Natural killer cell (primary cell): ENCODE measurements around the gene HYLS1. TPM values are rescaled to one million over a fixed set of nuclear protein-coding genes. Genes with fewer than 3 reads are reported as not detected.
"Not testable (repeated sequence)": the region's sequence is repeated elsewhere in the genome, so short reads cannot be mapped to it uniquely, and the experiment has no call there.

Experiments
- ATAC-seq, 3 donors: fragments of 150-1000 bp in 2 of 3; fragments of 200-7000 bp in 1 of 3; cut with Tn5 transposase; 1 replicate in 1 of 3; 2 replicates in 2 of 3; pipeline ENCODE4 v1.10.0; 2021; ENCODE audit warnings: mild to moderate bottlenecking in 2 of 3, moderate library complexity in 2 of 3
- DNase-seq, 2 donors: peaks; one replicate each; pipeline versions ENCODE4 v3.0.0 to v3.0.0-alpha.2; 2013 to 2021; ENCODE audit warnings: mixed read lengths in 1 of 2
- H3K27ac ChIP-seq: one replicate; pipeline ENCODE4 v1.5.1; 2013; ENCODE audit warnings: mild to moderate bottlenecking, low read length
- H3K27me3 ChIP-seq: one replicate; pipeline ENCODE4 v1.6.1; 2013; ENCODE audit warnings: low read length; ENCODE audit not compliant: control insufficient read depth, insufficient read depth
- H3K36me3 ChIP-seq: one replicate; pipeline ENCODE4 v1.6.1; 2013; ENCODE audit warnings: low read length; ENCODE audit not compliant: control insufficient read depth, insufficient read depth
- H3K4me1 ChIP-seq: one replicate; pipeline ENCODE4 v1.6.1; 2013; ENCODE audit warnings: low read length; ENCODE audit not compliant: control insufficient read depth, insufficient read depth
- H3K4me3 ChIP-seq: one replicate; pipeline ENCODE4 v1.5.1; 2013; ENCODE audit warnings: low read length
- H3K9me3 ChIP-seq: one replicate; pipeline ENCODE4 v1.6.1; 2013; ENCODE audit warnings: low read length; ENCODE audit not compliant: control insufficient read depth, insufficient read depth
- H3K27ac Mint-ChIP-seq, 2 donors: one replicate each; pipeline ENCODE4 v1.8.0; 2022; ENCODE audit warnings: mild to moderate bottlenecking in 2 of 2, mixed read lengths in 2 of 2, moderate library complexity in 1 of 2
- H3K27me3 Mint-ChIP-seq, 2 donors: one replicate each; pipeline ENCODE4 v1.8.0; 2022; ENCODE audit warnings: low read depth in 2 of 2, mixed read lengths in 2 of 2
- H3K36me3 Mint-ChIP-seq: one replicate; pipeline ENCODE4 v1.8.0; 2022; ENCODE audit warnings: mixed read lengths
- H3K4me1 Mint-ChIP-seq, 2 donors: one replicate each; pipeline ENCODE4 v1.8.0; 2022; ENCODE audit warnings: mixed read lengths in 2 of 2
- H3K4me3 Mint-ChIP-seq: one replicate; pipeline ENCODE4 v1.8.0; 2022; ENCODE audit warnings: mild to moderate bottlenecking, moderate library complexity, mixed read lengths
- H3K9me3 Mint-ChIP-seq, 2 donors: one replicate each; pipeline ENCODE4 v1.8.0; 2022; ENCODE audit warnings: mixed read lengths in 2 of 2
- CTCF ChIP-seq: fragments of 200-600 bp; IDR thresholded peaks from one replicate; pipeline ENCODE4 v1.8.0; 2022; ENCODE audit warnings: antibody characterized with exemption
- WGBS: methylation state at CpG from one replicate; pipeline ENCODE4 v1.1.7; 2013; ENCODE audit warnings: missing lambda C conversion rate; ENCODE audit not compliant: insufficient coverage; 5-methylcytosine and 5-hydroxymethylcytosine counted together
- intact Hi-C: fragments of 100-400 bp; cut with micrococcal nuclease; formaldehyde crosslinking; loops from one replicate; pipeline ENCODE4 v1.14.2; 2022
- total RNA-seq, 4 donors: library from RNA; stranded (reverse); fragments of 120-200 nt in 1 of 4; gene quantifications; one replicate each; pipeline versions ENCODE4 v1.2.3 to v1.2.4, GENCODE V29; 2013 to 2022

Gene HYLS1
- total RNA-seq = 1 to 10 TPM; 4.4 to 6.8 (median 5.6) TPM
- 9.8 TPM for total RNA-seq (2013)

- TF ChIP-seq CTCF = no peak
- Mint-ChIP-seq H3K36me3 (no peaks in the 10 kb centered on the region), H3K4me3 (peak within 1 kb of the TSS; percentile 96), H3K27me3 (peaks cover 0 to 4% of the 10 kb centered on the region in 2 donors), H3K4me1 (peaks cover 17 to 22% of the 10 kb centered on the region in 2 donors), H3K27ac (peak within 1 kb of the TSS; percentile 94 to 97), H3K9me3 (no peaks in the 10 kb centered on the region)
- Histone ChIP-seq H3K36me3 (peaks cover 11% of the 10 kb centered on the region), H3K9me3 (no peaks in the 10 kb centered on the region), H3K4me3 (peak within 1 kb of the TSS; percentile 90), H3K4me1 (peaks cover 15% of the 10 kb centered on the region), H3K27me3 (no peaks in the 10 kb centered on the region), H3K27ac (peak within 1 kb of the TSS; percentile 95)
- DNase-seq (peak; percentile 98), ATAC-seq (peak; percentile 75 to 91 (median 85))
- intact Hi-C loops = loop anchor here (2.0 to 5.0 kb wide), 5 partner anchors 15 to 935 kb away; partner anchors contain the start of genes CCDC15, CHEK1, FOXRED1 and PUS3
- WGBS = under 1% methylated on average over 90 of the region's 91 CpGs
These were observed at the start of gene HYLS1 for GRCh38 chr11:125887373-125888324. Gene HYLS1, plus strand, starts transcription at chr11:125887668. Its CDS starts 11,701 bp downstream, at chr11:125899369.

DNA sequence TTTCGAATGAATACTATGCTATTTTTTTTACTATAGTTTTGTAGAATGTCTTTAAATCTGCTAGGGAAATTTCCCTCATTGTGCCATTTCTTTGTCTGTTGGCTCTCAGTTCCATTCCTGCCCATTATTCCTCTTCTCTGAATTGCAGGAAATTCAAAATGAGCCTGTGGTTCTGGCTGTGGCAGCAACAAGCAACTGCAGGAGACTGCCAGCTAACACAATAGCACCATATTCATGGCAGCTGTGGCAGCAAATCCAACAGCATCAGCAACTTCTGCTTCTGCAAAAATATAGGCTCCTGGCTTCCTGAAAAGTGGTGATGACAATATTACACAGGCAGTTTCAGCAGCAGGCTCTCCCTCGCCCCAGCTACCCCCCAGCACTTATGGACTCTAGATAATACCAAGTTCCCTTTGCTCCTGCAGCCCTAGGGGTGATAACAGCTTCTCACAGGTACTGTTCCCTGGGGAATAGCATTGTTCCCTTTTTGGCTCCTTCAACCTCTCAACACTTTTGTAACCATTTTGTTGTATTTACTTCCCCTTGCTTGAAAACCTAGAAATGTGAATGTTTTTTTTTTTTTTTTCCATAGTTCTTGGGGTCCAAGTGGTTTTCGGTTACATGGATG lies 45.0 kb upstream of the HYLS1 start:
- WGBS = 46% methylated on average over 2 of the region's 3 CpGs
- no peak for TF ChIP-seq CTCF

DNA sequence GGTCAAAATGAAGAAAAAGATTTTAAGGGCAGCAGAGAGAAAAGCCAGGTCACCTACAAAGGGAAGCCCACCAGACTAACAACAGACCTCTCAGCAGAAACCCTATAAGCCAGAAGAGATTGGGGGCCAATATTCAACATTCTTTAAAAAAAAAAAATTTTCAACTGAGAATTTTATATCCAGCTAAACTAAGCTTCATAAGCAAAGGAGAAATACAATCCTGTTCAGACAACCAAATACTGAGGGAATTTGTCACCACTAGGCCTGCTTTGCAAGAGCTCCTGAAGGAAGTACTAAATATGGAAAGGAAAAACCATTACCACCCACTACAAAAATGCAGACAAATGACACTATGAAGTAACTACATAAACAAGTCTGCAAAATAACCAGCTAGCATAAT lies 41.3 kb upstream of the HYLS1 start:
- Histone ChIP-seq H3K36me3 (no peaks in the 10 kb centered on the region), H3K9me3 (peaks cover 21% of the 10 kb centered on the region), H3K4me3 (no peak overlapping the region), H3K4me1 (no peaks in the 10 kb centered on the region), H3K27me3 (no peaks in the 10 kb centered on the region), H3K27ac (no peak overlapping the region)
- Mint-ChIP-seq H3K4me3 (no peak overlapping the region), H3K27me3 (no peaks in the 10 kb centered on the region), H3K9me3 (peaks cover 10 to 18% of the 10 kb centered on the region in 2 donors), H3K27ac (no peak overlapping the region), H3K4me1 (no peaks in the 10 kb centered on the region), H3K36me3 (peaks cover 7% of the 10 kb centered on the region)
- no peak for TF ChIP-seq CTCF
- DNase-seq = no peak
- intact Hi-C loops = no loop called here
- ATAC-seq = no peak

More for the DNA sequence above, 45.0 kb upstream of the HYLS1 start:
- Mint-ChIP-seq H3K4me3 (no peak overlapping the region), H3K27me3 (peaks cover 4 to 9% of the 10 kb centered on the region in 2 donors), H3K9me3 (peaks cover 6 to 14% of the 10 kb centered on the region in 2 donors), H3K27ac (no peak overlapping the region), H3K36me3 (peaks cover 7% of the 10 kb centered on the region), H3K4me1 (no peaks in the 10 kb centered on the region)
- Histone ChIP-seq H3K27ac (no peak overlapping the region), H3K27me3 (no peaks in the 10 kb centered on the region), H3K4me3 (no peak overlapping the region), H3K9me3 (peaks cover 21% of the 10 kb centered on the region), H3K36me3 (no peaks in the 10 kb centered on the region), H3K4me1 (no peaks in the 10 kb centered on the region)
- intact Hi-C loops = no loop called here
- DNase-seq (no peak), ATAC-seq (no peak)

DNA sequence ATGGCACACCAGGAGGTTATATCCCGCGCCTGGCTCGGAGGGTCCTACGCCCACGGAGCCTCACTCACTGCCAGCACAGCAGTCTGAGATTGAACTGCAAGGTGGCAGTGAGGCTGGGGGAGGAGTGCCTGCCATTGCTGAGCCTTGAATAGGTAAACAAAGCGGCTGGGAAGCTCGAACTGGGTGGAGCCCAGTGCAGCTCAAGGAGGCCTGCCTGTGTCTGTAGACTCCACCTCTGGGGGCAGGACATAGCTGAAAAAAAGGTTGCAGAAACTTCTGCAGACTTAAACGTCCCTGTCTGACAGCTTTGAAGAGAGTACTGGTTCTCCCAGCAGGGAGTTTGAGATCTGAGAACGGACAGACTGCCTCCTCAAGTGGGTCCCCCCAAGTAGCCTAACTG lies 29.8 kb upstream of the HYLS1 start:
- Mint-ChIP-seq H3K36me3 (peaks cover 11% of the 10 kb centered on the region), H3K27me3 (peaks cover 12 to 25% of the 10 kb centered on the region in 2 donors)
- intact Hi-C loops, H3K9me3 ChIP-seq, ATAC-seq, DNase-seq, H3K27me3 ChIP-seq, H3K4me3 Mint-ChIP-seq, H3K4me3 ChIP-seq, H3K9me3 Mint-ChIP-seq, H3K27ac ChIP-seq, H3K36me3 ChIP-seq, H3K4me1 Mint-ChIP-seq, H3K4me1 ChIP-seq, H3K27ac Mint-ChIP-seq: not testable (repeated sequence)
- WGBS = 90% methylated on average over 9 of the region's 9 CpGs

- DNase-seq, H3K27me3 ChIP-seq, H3K27ac ChIP-seq, ATAC-seq, H3K9me3 Mint-ChIP-seq, H3K4me3 Mint-ChIP-seq, H3K4me3 ChIP-seq, H3K27me3 Mint-ChIP-seq, H3K4me1 Mint-ChIP-seq, H3K9me3 ChIP-seq, H3K36me3 Mint-ChIP-seq, H3K27ac Mint-ChIP-seq, H3K4me1 ChIP-seq, intact Hi-C loops, H3K36me3 ChIP-seq: not testable (repeated sequence)
- over 99% methylated on average over 19 of the region's 33 CpGs for WGBS
These were observed 24.7 kb upstream of the HYLS1 start for GRCh38 chr11:125862786-125863185.
